Coronary artery (tissue), 2 donors: Measurements from ENCODE around the gene RBMS1.

ENCODE experiments used
- DNase-seq: peaks from one replicate; pipeline ENCODE4 v3.0.0-alpha.2; 2017; ENCODE audit warnings: low spot score
- H3K27ac ChIP-seq, 2 donors: fragments of 200-600 bp; sonication (generic); one replicate each; pipeline ENCODE4 v1.5.1; 2016 to 2019
- H3K4me3 ChIP-seq: fragments of 200-600 bp; sonication (generic); 2 replicates; pipeline ENCODE4 v1.5.1; 2016; ENCODE audit warnings: mild to moderate bottlenecking, moderate library complexity
- CTCF ChIP-seq: fragments of 200-600 bp; sonication (generic); IDR thresholded peaks from one replicate; pipeline ENCODE4 v1.5.1; 2019; ENCODE audit warnings: antibody characterized with exemption

Gene RBMS1

DNA sequence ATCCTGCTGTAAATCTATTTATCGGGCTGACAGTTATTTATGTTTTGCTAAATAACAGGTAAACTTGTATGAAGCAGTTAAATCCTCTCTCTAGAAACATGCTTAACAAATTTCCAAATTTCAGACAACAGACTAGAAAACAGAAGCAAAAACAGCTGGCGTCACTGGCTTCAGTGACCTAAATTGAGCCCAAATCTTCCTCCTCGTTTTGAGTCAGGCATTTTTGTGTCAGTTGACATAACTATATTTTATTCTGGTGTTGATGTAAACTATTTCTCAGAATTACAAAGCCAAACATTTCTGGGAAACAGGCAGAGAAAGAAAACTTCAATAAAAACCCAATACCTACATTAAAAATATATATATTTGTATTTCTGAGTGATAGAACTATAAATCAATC lies 21.7 kb downstream of the RBMS1 start:
- Histone ChIP-seq H3K27ac (no peak overlapping the region), H3K4me3 (no peak overlapping the region)
- no peak for TF ChIP-seq CTCF
- no peak for DNase-seq

DNA sequence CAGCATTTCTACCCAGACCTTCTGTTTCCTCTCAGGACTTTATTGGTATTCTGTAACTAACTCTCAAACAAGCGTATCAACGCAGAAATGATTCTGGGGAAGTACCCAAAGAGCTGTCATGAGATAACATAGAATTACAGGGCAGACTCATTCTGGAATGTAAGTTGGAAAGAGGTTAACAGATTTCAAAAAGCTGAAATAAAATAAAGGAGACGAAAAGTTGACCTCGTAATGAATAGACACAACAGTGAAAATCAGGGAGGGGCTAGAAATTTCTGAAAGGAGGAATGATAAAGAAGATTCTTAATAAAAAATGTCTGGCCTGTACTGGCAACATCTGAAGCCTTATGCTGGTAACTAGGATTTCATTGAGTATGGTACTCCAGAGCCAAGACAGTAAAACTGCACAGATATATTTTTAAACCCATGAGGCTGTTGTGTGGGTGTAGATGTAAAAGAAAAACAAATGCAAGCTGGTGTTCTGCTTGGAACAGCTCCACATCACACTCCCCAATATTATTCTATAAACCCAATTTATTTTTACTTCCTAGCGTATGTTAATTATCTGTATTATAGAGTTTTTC lies 23.9 kb downstream of the RBMS1 start:
- DNase-seq: no peak
- Histone ChIP-seq H3K4me3 (no peak overlapping the region), H3K27ac (no peak overlapping the region)
- TF ChIP-seq CTCF: no peak

- DNase-seq: no peak
- Histone ChIP-seq H3K27ac (no peak overlapping the region), H3K4me3 (no peak overlapping the region)
- TF ChIP-seq CTCF: no peak
Measured at GRCh38 chr2:160469164-160469563, 24.4 kb downstream of the RBMS1 start.

GRCh38 chr2:160467086-160467485 lies 26.5 kb downstream of the RBMS1 start:
- no peak overlapping the region for H3K27ac ChIP-seq
- DNase-seq: no peak
- no peak for TF ChIP-seq CTCF

GRCh38 chr2:160465406-160465805 lies 28.2 kb downstream of the RBMS1 start:
- no peak for TF ChIP-seq CTCF
- no peak overlapping the region for H3K27ac ChIP-seq
- no peak for DNase-seq
- no peak overlapping the region for H3K4me3 ChIP-seq

More at GRCh38 chr2:160467086-160467485, 26.5 kb downstream of the RBMS1 start:
- no peak overlapping the region for H3K4me3 ChIP-seq

- DNase-seq: no peak
- no peak overlapping the region for H3K27ac ChIP-seq
- H3K4me3 ChIP-seq: no peak overlapping the region
- TF ChIP-seq CTCF: no peak
Measured at GRCh38 chr2:160465002-160465401, 28.6 kb downstream of the RBMS1 start.

DNA sequence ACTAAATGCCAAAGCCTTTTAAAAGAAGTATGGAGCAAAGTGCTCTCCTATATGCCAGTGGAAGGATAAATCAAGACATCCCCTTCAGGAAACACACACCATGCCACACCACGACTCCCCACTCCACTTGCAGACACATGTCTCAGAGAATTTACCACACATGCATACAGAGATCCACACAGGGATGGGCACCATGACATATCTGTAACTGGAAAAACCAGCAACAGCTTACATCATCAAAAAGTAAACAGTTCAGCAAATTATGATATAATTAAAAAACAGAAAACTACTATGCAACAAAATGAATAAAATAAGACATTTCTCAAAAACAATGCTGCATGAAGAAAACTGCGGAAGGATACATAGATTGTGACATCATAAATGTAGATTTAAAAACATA lies 29.6 kb downstream of the RBMS1 start:
- no peak for DNase-seq
- Histone ChIP-seq H3K27ac (no peak overlapping the region), H3K4me3 (no peak overlapping the region)
- no peak for TF ChIP-seq CTCF
